ENCODE results near the gene CRYZL1. TPM values are rescaled to one million over a fixed set of nuclear protein-coding genes. Genes with fewer than 3 reads are reported as not detected.

Gene CRYZL1
- total and polyA plus RNA-seq, 7 donors = 12.8 to 37.7 (median 16.1) TPM

DNA sequence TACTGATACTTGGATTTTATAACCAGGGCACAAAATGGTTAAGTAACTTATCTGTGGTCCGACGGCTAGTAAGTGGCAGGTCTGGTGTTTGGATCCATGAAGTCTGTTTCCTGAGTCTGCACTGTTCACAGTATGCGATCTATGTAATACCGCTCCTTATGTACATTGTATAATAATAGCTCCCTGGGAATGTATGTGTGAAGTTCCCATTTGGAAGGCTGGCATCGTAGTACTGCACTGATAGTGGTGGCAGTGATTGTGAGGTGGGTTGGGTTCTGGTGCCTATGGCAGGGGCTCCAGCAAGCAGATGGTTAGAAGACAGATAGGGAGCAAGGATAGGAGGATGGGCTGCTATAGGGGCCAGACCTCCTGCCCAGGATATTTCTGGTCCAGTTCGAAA is 26.1 kb upstream of the CRYZL1 start:
- TF ChIP-seq, protein P1, sequence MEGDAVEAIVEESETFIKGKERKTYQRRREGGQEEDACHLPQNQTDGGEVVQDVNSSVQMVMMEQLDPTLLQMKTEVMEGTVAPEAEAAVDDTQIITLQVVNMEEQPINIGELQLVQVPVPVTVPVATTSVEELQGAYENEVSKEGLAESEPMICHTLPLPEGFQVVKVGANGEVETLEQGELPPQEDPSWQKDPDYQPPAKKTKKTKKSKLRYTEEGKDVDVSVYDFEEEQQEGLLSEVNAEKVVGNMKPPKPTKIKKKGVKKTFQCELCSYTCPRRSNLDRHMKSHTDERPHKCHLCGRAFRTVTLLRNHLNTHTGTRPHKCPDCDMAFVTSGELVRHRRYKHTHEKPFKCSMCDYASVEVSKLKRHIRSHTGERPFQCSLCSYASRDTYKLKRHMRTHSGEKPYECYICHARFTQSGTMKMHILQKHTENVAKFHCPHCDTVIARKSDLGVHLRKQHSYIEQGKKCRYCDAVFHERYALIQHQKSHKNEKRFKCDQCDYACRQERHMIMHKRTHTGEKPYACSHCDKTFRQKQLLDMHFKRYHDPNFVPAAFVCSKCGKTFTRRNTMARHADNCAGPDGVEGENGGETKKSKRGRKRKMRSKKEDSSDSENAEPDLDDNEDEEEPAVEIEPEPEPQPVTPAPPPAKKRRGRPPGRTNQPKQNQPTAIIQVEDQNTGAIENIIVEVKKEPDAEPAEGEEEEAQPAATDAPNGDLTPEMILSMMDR (IDR thresholded peaks at IDR 0.05) = no peak
- DNase-seq (no peak), ATAC-seq (no peak)
- Histone ChIP-seq H3K27me3 (ENCODE audit: insufficient read depth in 3 of 3, low read length in 2 of 3) (no peaks in the 10 kb centered on the region), H3K4me1 (peaks cover 27% of the 10 kb centered on the region), H3K9me3 (no peaks in the 10 kb centered on the region), H3K27ac (no peak overlapping the region), H3K36me3 (ENCODE audit: insufficient read depth in 1 of 2, low read depth in 1 of 2) (no peaks in the 10 kb centered on the region), H3K4me3 (no peak overlapping the region)
- WGBS, 3 donors = 84 to 88% (median 86%) methylated on average over 6 of the region's 6 CpGs
- intact Hi-C loops (cut with DNase I) = no loop called here

GRCh38 chr21:33666153-33666552 is 24.6 kb upstream of the CRYZL1 start:
- DNase-seq = no peak
- no peaks in the 10 kb centered on the region for H3K27me3 ChIP-seq (ENCODE audit: insufficient read depth in 3 of 3, low read length in 2 of 3)
- TF ChIP-seq, protein P1 (IDR thresholded peaks at IDR 0.05) = no peak
- intact Hi-C loops (cut with DNase I) = no loop called here
- peak; percentile 56 to 87 (median 78) for ATAC-seq
- no peaks in the 10 kb centered on the region for H3K36me3 ChIP-seq (ENCODE audit: insufficient read depth in 1 of 2, low read depth in 1 of 2)
- H3K27ac ChIP-seq = no peak overlapping the region
- no peaks in the 10 kb centered on the region for H3K9me3 ChIP-seq
- 83 to 88% (median 86%) methylated on average over 2 of the region's 2 CpGs for WGBS, 3 donors
- peaks cover 27% of the 10 kb centered on the region for H3K4me1 ChIP-seq
- H3K4me3 ChIP-seq = no peak overlapping the region

DNA sequence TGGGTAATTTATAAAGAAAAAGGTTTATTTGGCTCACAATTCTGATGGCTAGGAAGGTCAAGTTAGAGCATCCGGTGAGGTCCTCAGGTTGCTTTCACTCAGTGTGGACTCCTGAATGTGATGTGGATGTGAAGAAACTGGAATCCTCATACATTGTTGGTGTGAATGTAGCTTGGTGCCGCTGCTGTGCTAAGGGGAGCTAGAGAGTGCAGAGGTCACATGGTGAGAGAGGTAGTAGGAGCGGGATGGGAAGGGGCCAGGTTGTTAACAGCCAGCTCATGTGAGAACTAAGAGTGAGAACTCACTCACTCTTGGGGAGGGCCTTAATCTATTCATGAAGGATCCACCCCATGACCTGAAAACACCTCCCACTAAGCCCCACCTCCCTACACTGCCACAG is 22.6 kb upstream of the CRYZL1 start:
- intact Hi-C loops (cut with DNase I) = no loop called here
- ATAC-seq (no peak), DNase-seq (no peak)
- Histone ChIP-seq H3K27ac (no peak overlapping the region), H3K4me3 (no peak overlapping the region), H3K4me1 (peaks cover 29% of the 10 kb centered on the region), H3K27me3 (ENCODE audit: insufficient read depth in 3 of 3, low read length in 2 of 3) (no peaks in the 10 kb centered on the region), H3K9me3 (no peaks in the 10 kb centered on the region), H3K36me3 (ENCODE audit: insufficient read depth in 1 of 2, low read depth in 1 of 2) (no peaks in the 10 kb centered on the region)
- WGBS, 3 donors = 98 to 99% (median 98%) methylated on average over 3 of the region's 3 CpGs
- TF ChIP-seq, protein P1 (IDR thresholded peaks at IDR 0.05) = no peak

- WGBS, 3 donors = 82 to 89% (median 84%) methylated on average over 2 of the region's 2 CpGs
- intact Hi-C loops (cut with DNase I) = no loop called here
Observed at GRCh38 chr21:33663241-33663640, 21.7 kb upstream of the CRYZL1 start.

DNA sequence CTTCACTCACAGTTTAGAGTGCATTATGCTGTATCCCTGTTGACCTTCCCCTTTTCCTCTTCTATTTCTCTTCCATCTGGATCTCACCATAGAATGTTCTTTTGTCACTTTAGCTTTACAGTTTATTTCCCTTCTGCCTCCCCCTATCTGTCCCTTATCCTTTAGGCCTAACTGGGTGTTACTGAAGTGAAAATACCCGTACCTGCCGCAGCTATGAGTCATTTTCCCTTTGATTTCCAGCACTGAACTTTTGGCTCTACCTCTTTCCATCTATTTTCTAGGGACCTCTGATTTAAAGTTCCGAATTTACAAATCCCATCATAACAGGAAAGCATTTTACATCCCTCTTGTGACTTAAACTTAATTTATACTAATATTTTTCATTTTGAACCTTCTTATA is 20.5 kb upstream of the CRYZL1 start:
- peaks cover 16% of the 10 kb centered on the region for H3K4me1 ChIP-seq
- 95 to 97% (median 95%) methylated on average over 3 of the region's 3 CpGs for WGBS, 3 donors
- intact Hi-C loops (cut with DNase I) = no loop called here

More at GRCh38 chr21:33663241-33663640, 21.7 kb upstream of the CRYZL1 start:
- no peak overlapping the region for H3K4me3 ChIP-seq
- no peak overlapping the region for H3K27ac ChIP-seq
- no peaks in the 10 kb centered on the region for H3K9me3 ChIP-seq
- TF ChIP-seq, protein P1 (IDR thresholded peaks at IDR 0.05) = no peak
- ATAC-seq (no peak), DNase-seq (no peak)
- no peaks in the 10 kb centered on the region for H3K36me3 ChIP-seq (ENCODE audit: insufficient read depth in 1 of 2, low read depth in 1 of 2)
- H3K4me1 ChIP-seq = peaks cover 26% of the 10 kb centered on the region
- H3K27me3 ChIP-seq (ENCODE audit: insufficient read depth in 3 of 3, low read length in 2 of 3) = no peaks in the 10 kb centered on the region

More for the DNA sequence above, 20.5 kb upstream of the CRYZL1 start:
- no peaks in the 10 kb centered on the region for H3K27me3 ChIP-seq (ENCODE audit: insufficient read depth in 3 of 3, low read length in 2 of 3)
- ATAC-seq (no peak), DNase-seq (no peak)
- no peaks in the 10 kb centered on the region for H3K36me3 ChIP-seq (ENCODE audit: insufficient read depth in 1 of 2, low read depth in 1 of 2)
- TF ChIP-seq, protein P1 (IDR thresholded peaks at IDR 0.05) = no peak
- H3K4me3 ChIP-seq = no peak overlapping the region
- H3K9me3 ChIP-seq = no peaks in the 10 kb centered on the region
- H3K27ac ChIP-seq = no peak overlapping the region

All from psoas muscle (tissue), 8 donors.